ENCODE measurements around the gene OPTC.
A peak's percentile ranks its signal among the peaks of the same experiment; 100 is the strongest.
"Not testable (repeated sequence)": the region's sequence is repeated elsewhere in the genome, so short reads cannot be mapped to it uniquely, and the experiment has no call there.

Gene OPTC

GRCh38 chr1:203492748-203493130, 1.2 kb upstream of the OPTC start:
- DNase-seq: no peak

GRCh38 chr1:203495845-203496244, 1.9 kb downstream of the OPTC start:
- DNase-seq: no peak

DNA sequence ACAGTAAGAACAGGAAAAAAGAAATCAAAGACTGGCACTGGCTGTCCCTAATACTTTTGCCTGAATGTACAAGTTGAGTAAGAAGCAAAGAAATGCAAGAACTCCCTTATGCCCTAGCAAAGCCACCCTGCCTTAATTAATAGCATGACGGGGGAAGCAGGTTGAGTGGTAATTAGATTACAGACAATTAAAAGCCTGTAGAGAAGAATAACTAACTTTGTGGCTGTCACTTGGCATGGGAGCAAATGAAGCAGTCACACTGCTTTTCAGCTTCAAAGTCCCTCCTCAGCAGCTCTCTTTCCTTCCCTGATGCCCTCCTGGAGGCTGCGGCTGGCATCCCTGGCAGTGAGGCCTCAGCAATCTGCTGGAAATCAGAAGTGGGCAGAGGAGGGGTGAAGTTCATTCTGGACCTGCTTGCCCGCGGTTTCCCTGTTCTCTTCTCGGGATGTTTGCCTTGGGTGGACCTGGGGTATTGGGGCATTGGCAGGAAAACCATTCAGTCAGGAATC, 3.4 kb downstream of the OPTC start:
- DNase-seq: no peak

- no peak for DNase-seq
Observed at GRCh38 chr1:203499643-203500278, 5.8 kb downstream of the OPTC start.

GRCh38 chr1:203500279-203500678, 6.3 kb downstream of the OPTC start:
- DNase-seq: no peak

GRCh38 chr1:203503836-203504235, 9.9 kb downstream of the OPTC start:
- no peak for DNase-seq

GRCh38 chr1:203504400-203505250, 10.7 kb downstream of the OPTC start:
- peak; percentile 88 for DNase-seq

DNA sequence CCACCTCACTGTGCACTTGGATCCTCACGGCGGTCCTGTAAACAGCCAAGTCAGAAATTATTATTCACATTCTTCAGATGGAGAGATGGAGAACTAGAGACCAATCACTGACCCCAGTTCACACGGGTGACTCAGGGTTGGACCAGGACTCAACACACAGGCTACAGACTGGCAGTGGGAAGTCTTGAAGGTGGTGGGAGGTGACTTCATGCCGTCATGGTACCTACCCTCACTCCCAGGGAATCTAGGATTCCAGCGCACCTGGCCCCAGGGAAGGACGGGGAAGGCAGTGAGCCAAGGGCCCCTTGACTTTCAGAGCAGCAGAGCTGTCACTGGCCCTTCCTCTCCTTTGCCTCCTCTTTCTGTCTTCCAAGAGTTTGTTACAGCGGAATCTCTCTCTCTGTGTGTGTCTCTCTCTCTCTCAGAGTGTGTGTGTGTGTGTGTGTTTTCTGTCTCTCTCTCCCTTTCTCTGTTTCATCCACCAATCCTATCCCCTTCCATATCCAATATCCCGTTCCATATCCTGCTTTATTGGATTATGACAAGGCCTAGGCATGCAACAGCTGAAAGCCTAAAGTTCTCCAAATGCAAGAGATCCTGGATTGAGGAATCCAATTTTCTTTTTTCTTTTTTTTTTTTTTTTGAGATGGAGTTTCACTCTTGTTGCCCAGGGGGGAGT, 11.7 kb downstream of the OPTC start:
- no peak for DNase-seq

- DNase-seq: no peak
Observed at GRCh38 chr1:203506858-203507626, 13.1 kb downstream of the OPTC start.

DNA sequence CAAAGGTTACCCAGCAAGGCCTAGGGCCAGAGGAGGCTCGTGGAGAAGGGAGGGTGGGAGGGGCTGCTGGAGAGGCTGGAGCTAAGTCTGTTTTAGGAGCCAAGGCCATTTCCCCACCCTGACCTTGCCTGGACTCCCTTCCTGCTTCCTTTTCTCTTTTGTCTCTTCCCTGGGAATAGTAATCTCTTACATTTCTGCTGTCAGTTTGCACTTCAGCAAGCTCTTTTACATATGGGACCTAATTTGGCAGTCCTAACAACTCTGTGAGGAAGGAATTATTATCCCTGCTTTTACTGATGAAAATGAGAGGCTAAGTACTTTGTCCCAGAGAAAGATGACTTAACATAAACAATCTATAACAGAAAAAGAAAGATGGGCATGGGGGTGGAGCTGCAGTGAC, 13.8 kb downstream of the OPTC start:
- DNase-seq: no peak

GRCh38 chr1:203508463-203509073, 14.6 kb downstream of the OPTC start:
- no peak for DNase-seq

DNA sequence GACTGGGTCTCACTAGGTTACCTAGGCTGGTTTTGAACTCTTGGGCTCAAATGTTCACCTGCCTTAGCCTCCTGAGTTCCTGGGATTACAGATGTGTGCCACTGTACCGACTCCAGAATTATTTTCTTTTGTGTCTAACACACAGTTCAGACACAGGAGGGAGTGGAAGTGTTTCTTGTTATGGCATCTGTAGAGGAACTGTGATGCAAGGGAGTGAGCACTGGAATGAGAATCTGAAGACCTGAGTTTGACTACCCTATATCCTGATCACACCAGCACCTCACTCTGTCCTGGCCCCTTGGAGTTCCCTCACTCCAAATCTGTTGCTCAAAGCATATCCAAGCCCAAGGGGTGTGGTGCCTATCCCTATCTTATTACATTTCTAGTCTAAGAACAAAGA, 15.2 kb downstream of the OPTC start:
- no peak for DNase-seq

DNA sequence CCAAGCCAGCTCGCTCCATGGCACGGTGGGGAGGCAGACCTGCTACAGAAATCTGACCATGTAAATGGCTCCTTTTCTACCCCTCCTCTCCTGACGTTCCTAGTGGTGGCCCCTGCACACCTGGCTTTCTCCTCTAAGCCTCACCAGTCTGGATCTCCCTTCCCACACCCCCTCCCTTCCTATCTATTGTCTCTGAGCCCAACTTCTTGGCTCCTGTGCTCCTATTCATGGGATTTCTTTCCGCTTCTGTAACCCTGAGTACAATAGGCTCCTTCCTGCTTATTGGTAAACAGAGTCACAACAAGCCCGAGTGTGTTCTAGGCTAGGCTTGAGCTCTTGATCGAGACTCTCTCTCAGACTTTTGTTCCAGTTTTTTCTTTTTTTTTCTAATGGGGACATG, 17.6 kb downstream of the OPTC start:
- no peak for DNase-seq

- DNase-seq: no peak
Observed at GRCh38 chr1:203511930-203512329, 18.0 kb downstream of the OPTC start.

GRCh38 chr1:203512517-203512847, 18.5 kb downstream of the OPTC start:
- DNase-seq: no peak

DNA sequence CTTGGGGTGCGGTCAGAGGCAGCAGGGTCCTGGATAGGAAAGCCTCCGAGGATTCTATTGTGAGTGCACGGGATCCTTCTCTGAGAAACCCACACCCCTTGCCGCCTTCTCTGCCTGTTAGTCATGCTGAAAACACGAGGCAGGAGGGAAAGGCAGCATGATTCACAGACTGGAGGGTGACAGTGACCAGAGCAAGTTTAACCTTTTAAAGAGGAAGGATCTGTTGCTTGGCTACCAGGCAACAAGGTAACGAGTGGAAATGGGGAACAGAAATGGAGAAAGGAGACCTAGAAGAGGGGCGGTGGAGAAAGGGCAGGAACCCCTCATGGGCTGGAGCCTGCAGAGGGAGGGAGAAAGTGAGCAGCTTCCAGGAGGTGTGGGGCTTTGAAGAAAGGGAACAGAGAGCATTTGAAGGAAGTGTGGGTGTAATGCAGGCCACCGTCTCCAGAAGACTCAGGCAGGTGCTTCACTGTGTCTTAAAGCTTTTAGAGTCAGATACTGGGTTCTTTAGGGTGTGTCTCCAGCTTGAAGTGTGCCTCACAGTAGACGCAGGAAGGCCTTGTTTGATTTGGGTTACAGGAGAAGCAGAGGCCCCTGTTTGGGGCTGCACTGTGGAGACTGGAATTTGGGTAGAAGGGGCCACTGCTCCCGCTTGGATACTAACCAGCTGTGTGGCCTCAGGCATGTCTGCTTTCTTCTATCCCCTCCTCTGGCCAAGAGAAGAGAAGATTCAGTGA, 19.1 kb downstream of the OPTC start:
- peak; percentile 41 for DNase-seq

DNA sequence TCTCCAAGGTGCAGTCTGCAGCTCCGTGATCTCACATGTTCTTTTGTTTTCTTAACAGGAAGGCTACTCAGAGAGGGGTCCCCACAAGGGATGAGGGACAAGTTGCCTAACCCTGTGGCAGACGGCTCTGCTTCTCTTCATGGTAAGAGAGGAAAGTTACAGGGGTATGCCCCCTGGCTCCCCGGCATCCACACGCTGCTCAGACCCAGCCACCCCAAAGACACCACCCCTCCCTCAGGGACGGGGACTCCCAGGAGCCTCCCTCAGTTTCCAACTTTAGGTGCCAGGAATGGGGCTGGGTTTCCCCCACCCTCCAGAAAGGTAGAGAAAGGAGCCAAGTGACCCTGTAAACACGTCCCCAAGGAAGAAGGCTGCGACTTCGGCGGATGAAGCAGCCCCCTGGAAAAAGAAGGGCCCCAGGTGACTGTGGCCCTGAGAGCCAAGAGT, 19.7 kb downstream of the OPTC start:
- no peak for DNase-seq

- no peak for DNase-seq
Observed at GRCh38 chr1:203516184-203516583, 22.2 kb downstream of the OPTC start.

DNA sequence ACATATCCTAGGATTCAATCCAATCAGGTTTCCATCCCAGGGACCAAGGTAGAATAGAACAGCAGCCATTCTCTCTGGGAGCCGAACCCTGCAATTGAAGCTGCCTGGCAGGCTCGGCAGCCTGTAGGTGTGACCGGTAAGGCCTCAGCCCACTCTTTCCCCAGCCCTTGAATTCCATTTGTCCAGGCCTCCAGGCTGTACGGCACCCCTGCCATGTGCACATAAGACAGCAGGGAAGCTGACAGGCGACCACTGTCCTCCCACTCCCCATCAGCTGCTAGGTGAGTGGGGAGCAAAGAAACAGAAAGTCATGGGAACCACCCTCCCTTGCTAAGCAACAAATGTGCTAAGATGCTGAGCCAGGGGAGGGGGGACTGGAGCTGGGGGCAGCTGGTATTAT, 23.0 kb downstream of the OPTC start:
- no peak for DNase-seq

GRCh38 chr1:203517426-203518110, 23.6 kb downstream of the OPTC start:
- DNase-seq: no peak

GRCh38 chr1:203518139-203518538, 24.2 kb downstream of the OPTC start:
- not testable (repeated sequence) for DNase-seq
